DOHH2 (cell line): ENCODE data around the gene CDH4.

ENCODE experiments used
- H3F3A ChIP-seq: fragments of 200-600 bp; sonication (generic), shearing (Covaris generic); 2 replicates; pipeline ENCODE4 v1.6.0; 2016; ENCODE audit warnings: antibody characterized with exemption, mild to moderate bottlenecking; ENCODE audit not compliant: control insufficient read depth, insufficient read depth
- H3K27ac ChIP-seq: fragments of 200-600 bp; sonication (generic); 2 replicates; pipeline ENCODE4 v1.5.1; 2014; ENCODE audit warnings: low read depth, mild to moderate bottlenecking, low read length, moderate library complexity
- H3K27me3 ChIP-seq: fragments of 200-600 bp; sonication (generic); 2 replicates; pipeline ENCODE4 v1.6.1; 2014; ENCODE audit warnings: mild to moderate bottlenecking, low read length, mixed read lengths; ENCODE audit not compliant: control insufficient read depth
- H3K36me3 ChIP-seq: fragments of 200-600 bp; sonication (generic); 2 replicates; pipeline ENCODE4 v1.6.1; 2014; ENCODE audit warnings: mild to moderate bottlenecking, low read length, moderate library complexity, mixed read lengths; ENCODE audit not compliant: control insufficient read depth
- H3K4me1 ChIP-seq: fragments of 200-600 bp; sonication (generic); 2 replicates; pipeline ENCODE4 v1.6.1; 2014; ENCODE audit warnings: mild to moderate bottlenecking, low read length, mixed read lengths; ENCODE audit not compliant: control insufficient read depth
- H3K4me2 ChIP-seq: fragments of 200-600 bp; sonication (generic); 2 replicates; pipeline ENCODE4 v1.6.0; 2014; ENCODE audit warnings: mild to moderate bottlenecking, low read length, moderate library complexity
- H3K4me3 ChIP-seq: fragments of 200-600 bp; sonication (generic); 2 replicates; pipeline ENCODE4 v1.5.1; 2014; ENCODE audit warnings: mild to moderate bottlenecking, low read length, mixed read lengths
- H3K79me2 ChIP-seq: fragments of 200-600 bp; sonication (generic); 2 replicates; pipeline ENCODE4 v1.6.1; 2014; ENCODE audit warnings: mild to moderate bottlenecking, low read length, mixed read lengths; ENCODE audit not compliant: control insufficient read depth
- H3K9me2 ChIP-seq: fragments of 200-600 bp; sonication (generic); replicated peaks from 2 replicates; pipeline ENCODE4 v1.6.1; 2014; ENCODE audit warnings: mild to moderate bottlenecking, low read length, mixed read lengths; ENCODE audit not compliant: control insufficient read depth
- H3K9me3 ChIP-seq: fragments of 200-600 bp; sonication (generic); 2 replicates; pipeline ENCODE4 v1.6.1; 2014; ENCODE audit warnings: antibody characterized with exemption, low read length, mixed read lengths; ENCODE audit not compliant: control insufficient read depth, insufficient read depth
- H4K20me1 ChIP-seq: fragments of 200-600 bp; sonication (generic); 2 replicates; pipeline ENCODE4 v1.6.0; 2014; ENCODE audit warnings: low read depth, mild to moderate bottlenecking, antibody characterized with exemption, low read length, moderate library complexity; ENCODE audit not compliant: control insufficient read depth, insufficient read depth
- EZH2phosphoT487 ChIP-seq: fragments of 200-600 bp; sonication (generic); IDR thresholded peaks from 2 replicates; pipeline ENCODE4 v1.6.1; 2017; ENCODE audit warnings: borderline replicate concordance, mild to moderate bottlenecking, antibody characterized with exemption, low read length, moderate library complexity, mixed read lengths
- TF ChIP-seq, protein P1 (sequence below): fragments of 200-600 bp; sonication (generic); IDR thresholded peaks from one replicate; pipeline ENCODE4 v1.5.1; 2014; ENCODE audit warnings: antibody characterized with exemption, mild to moderate bottlenecking, low read depth, low read length; ENCODE audit not compliant: poor library complexity, severe bottlenecking

The CDH4 gene

DNA sequence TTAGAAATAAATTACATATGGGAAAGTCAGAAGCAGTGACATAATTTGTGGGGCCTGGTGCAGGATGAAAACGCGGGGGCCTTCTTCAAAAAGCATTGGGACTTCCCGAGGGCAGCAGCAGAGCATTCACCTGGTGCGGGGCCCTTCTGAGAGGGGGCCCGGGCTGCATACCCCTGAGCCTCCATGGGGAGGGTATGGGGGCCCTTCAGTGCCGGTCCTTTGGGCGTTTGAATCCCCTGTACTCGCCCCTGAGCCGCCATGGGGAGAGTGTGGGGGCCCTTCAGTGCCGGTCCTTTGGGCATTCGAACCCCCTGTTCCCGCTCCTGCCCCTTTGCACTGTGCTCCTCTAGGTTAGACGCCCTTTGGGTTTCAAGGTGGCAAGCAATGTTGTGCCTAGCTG lies 283.5 kb downstream of the CDH4 start:
- Histone ChIP-seq H4K20me1 (no peaks in the 10 kb centered on the region), H3K4me2 (no peak overlapping the region), H3K9me3 (no peaks in the 10 kb centered on the region), H3K27ac (no peak overlapping the region), H3K4me1 (no peaks in the 10 kb centered on the region), H3F3A (no peaks in the 10 kb centered on the region), H3K27me3 (no peaks in the 10 kb centered on the region), H3K4me3 (no peak overlapping the region), H3K36me3 (no peaks in the 10 kb centered on the region), H3K79me2 (no peaks in the 10 kb centered on the region), H3K9me2 (no peaks in the 10 kb centered on the region)
- TF ChIP-seq, protein P1, sequence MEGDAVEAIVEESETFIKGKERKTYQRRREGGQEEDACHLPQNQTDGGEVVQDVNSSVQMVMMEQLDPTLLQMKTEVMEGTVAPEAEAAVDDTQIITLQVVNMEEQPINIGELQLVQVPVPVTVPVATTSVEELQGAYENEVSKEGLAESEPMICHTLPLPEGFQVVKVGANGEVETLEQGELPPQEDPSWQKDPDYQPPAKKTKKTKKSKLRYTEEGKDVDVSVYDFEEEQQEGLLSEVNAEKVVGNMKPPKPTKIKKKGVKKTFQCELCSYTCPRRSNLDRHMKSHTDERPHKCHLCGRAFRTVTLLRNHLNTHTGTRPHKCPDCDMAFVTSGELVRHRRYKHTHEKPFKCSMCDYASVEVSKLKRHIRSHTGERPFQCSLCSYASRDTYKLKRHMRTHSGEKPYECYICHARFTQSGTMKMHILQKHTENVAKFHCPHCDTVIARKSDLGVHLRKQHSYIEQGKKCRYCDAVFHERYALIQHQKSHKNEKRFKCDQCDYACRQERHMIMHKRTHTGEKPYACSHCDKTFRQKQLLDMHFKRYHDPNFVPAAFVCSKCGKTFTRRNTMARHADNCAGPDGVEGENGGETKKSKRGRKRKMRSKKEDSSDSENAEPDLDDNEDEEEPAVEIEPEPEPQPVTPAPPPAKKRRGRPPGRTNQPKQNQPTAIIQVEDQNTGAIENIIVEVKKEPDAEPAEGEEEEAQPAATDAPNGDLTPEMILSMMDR = no peak
- no peak for TF ChIP-seq EZH2phosphoT487

DNA sequence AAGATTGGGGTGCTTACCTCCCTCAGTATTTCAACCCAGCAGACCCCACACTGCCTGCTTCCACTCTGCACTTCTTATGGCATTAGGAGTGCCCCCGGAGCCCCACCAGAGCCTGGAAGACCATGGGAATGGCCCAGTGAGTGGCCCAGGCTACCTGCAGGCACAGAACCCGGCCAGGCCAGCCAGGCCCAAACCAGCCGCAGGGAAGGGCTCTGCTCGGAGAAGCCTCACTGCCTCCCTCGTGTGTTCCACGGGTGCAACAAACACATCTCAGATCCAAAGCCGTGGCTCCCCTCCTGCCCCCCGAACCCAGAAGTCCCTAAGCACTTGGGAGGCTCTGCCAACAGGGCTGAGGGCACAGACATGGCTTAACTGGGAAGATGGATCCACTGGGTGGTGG lies 283.9 kb downstream of the CDH4 start:
- no peaks in the 10 kb centered on the region for H3K79me2 ChIP-seq
- H3K9me3 ChIP-seq = no peaks in the 10 kb centered on the region
- TF ChIP-seq, protein P1 = no peak
- no peak for TF ChIP-seq EZH2phosphoT487
- no peaks in the 10 kb centered on the region for H3K27me3 ChIP-seq
- no peak overlapping the region for H3K4me3 ChIP-seq
- H3K4me2 ChIP-seq = no peak overlapping the region
- no peaks in the 10 kb centered on the region for H3F3A ChIP-seq
- H3K4me1 ChIP-seq = no peaks in the 10 kb centered on the region
- no peaks in the 10 kb centered on the region for H4K20me1 ChIP-seq
- no peak overlapping the region for H3K27ac ChIP-seq
- H3K36me3 ChIP-seq = no peaks in the 10 kb centered on the region
- no peaks in the 10 kb centered on the region for H3K9me2 ChIP-seq

DNA sequence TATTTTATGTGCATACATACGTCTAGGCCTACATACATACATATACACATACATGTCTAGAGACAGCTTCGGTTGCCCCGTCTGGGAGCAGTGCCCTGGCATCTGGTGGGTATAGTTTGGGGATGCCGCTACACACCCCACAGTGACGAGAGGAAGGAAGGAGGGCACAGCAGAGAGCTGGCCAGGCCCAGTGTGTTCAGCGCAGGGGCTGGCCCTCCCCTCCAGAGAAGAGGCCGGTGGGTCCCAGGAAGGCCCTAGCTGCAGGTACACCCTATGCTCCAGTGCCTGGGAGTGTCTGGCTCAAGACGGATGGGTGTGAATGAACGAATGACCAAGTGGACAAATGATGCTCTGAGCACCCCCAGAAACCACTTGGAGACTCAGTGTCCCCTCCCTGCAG lies 284.6 kb downstream of the CDH4 start:
- H4K20me1 ChIP-seq = no peaks in the 10 kb centered on the region
- H3K4me3 ChIP-seq = no peak overlapping the region
- H3K79me2 ChIP-seq = no peaks in the 10 kb centered on the region
- H3K36me3 ChIP-seq = no peaks in the 10 kb centered on the region
- H3K27me3 ChIP-seq = no peaks in the 10 kb centered on the region
- H3K9me2 ChIP-seq = no peaks in the 10 kb centered on the region
- TF ChIP-seq, protein P1 = no peak
- TF ChIP-seq EZH2phosphoT487 = no peak
- no peaks in the 10 kb centered on the region for H3K4me1 ChIP-seq
- H3K27ac ChIP-seq = no peak overlapping the region
- H3K9me3 ChIP-seq = no peaks in the 10 kb centered on the region
- H3K4me2 ChIP-seq = no peak overlapping the region
- H3F3A ChIP-seq = no peaks in the 10 kb centered on the region
